ENCODE results near the gene FUS.
"Not testable (repeated sequence)": the region's sequence is repeated elsewhere in the genome, so short reads cannot be mapped to it uniquely, and the experiment has no call there.

Gene FUS

GRCh38 chr16:31179747-31180459, at the start of gene FUS:
FUS (plus strand) TSS chr16:31180139; CDS start chr16:31180215, 76 bp downstream.
- peak; percentile 91 for DNase-seq (ENCODE audit: low spot score)

- DNase-seq (ENCODE audit: low spot score): no peak
These were observed 49.5 kb upstream of the FUS start for GRCh38 chr16:31130336-31130891.

GRCh38 chr16:31130899-31131298, 49.0 kb upstream of the FUS start:
- DNase-seq (ENCODE audit: low spot score): no peak

GRCh38 chr16:31131416-31131815, 48.5 kb upstream of the FUS start:
- DNase-seq (ENCODE audit: low spot score): no peak

GRCh38 chr16:31131841-31132271, 48.1 kb upstream of the FUS start:
- no peak for DNase-seq (ENCODE audit: low spot score)

- no peak for DNase-seq (ENCODE audit: low spot score)
These were observed 47.5 kb upstream of the FUS start for GRCh38 chr16:31132303-31132979.

- no peak for DNase-seq (ENCODE audit: low spot score)
These were observed 46.9 kb upstream of the FUS start for GRCh38 chr16:31133046-31133501.

GRCh38 chr16:31134091-31134571, 45.8 kb upstream of the FUS start:
- DNase-seq (ENCODE audit: low spot score): no peak

- DNase-seq (ENCODE audit: low spot score): no peak
These were observed 45.1 kb upstream of the FUS start for GRCh38 chr16:31134625-31135534.

- DNase-seq (ENCODE audit: low spot score): no peak
These were observed 44.2 kb upstream of the FUS start, which contains the start of gene PRSS8 for GRCh38 chr16:31135535-31136286. PRSS8 (minus strand) TSS chr16:31135727; CDS start chr16:31135498, 229 bp downstream.

- DNase-seq (ENCODE audit: low spot score): no peak
These were observed 43.7 kb upstream of the FUS start for GRCh38 chr16:31136287-31136662.

- DNase-seq (ENCODE audit: low spot score): not testable (repeated sequence)
These were observed 43.0 kb upstream of the FUS start for GRCh38 chr16:31136822-31137499.

GRCh38 chr16:31138621-31139578, 41.0 kb upstream of the FUS start:
- no peak for DNase-seq (ENCODE audit: low spot score)

GRCh38 chr16:31141071-31141469, 38.9 kb upstream of the FUS start:
- DNase-seq (ENCODE audit: low spot score): not testable (repeated sequence)

GRCh38 chr16:31141489-31142108, 38.3 kb upstream of the FUS start:
- no peak for DNase-seq (ENCODE audit: low spot score)

GRCh38 chr16:31142109-31143010, 37.6 kb upstream of the FUS start:
- peak; percentile 99 for DNase-seq (ENCODE audit: low spot score)

- DNase-seq (ENCODE audit: low spot score): no peak
These were observed 36.8 kb upstream of the FUS start for GRCh38 chr16:31143011-31143693.

Data from activated CD4-positive, alpha-beta T cell treated with anti-CD3 and anti-CD28 coated beads, Interleukin-2, Interleukin-4, amounts not matched to agents 100 ng/mL and 50 ng/mL, durations not matched to agents 16 hours and 8 hours (primary cell).